Gastrocnemius medialis (tissue), 4 donors: Measurements from ENCODE around the gene KRT17. TPM values are rescaled to one million over a fixed set of nuclear protein-coding genes. Genes with fewer than 3 reads are reported as not detected.
"Not testable (repeated sequence)": the region's sequence is repeated elsewhere in the genome, so short reads cannot be mapped to it uniquely, and the experiment has no call there.

Source experiments
- ATAC-seq, 2 donors: fragments of 150-250 bp; one replicate each; pipeline ENCODE4 v1.9.1; 2016
- DNase-seq, 2 donors: peaks; one replicate each; pipeline ENCODE4 v3.0.0-alpha.2; 2019
- H3K27ac ChIP-seq, 4 donors: fragments of 200-600 bp; sonication (generic); 1 replicate in 1 of 4; 2 replicates in 3 of 4; pipeline ENCODE4 v1.5.1; 2016 to 2018; ENCODE audit warnings: mild to moderate bottlenecking in 2 of 4, moderate library complexity in 1 of 4
- H3K27me3 ChIP-seq, 3 donors: fragments of 200-600 bp; sonication (generic) in 2 of 3; 1 replicate in 1 of 3; 2 replicates in 2 of 3; pipeline versions ENCODE4 v1.5.1 to v1.6.0; 2016 to 2019; ENCODE audit warnings: mild to moderate bottlenecking in 1 of 3, moderate library complexity in 1 of 3
- H3K36me3 ChIP-seq, 2 donors: fragments of 200-600 bp; sonication (generic) in 1 of 2; one replicate each; pipeline ENCODE4 v1.5.1; 2017 to 2018
- H3K4me1 ChIP-seq, 2 donors: fragments of 200-600 bp; sonication (generic) in 1 of 2; one replicate each; pipeline ENCODE4 v1.5.1; 2016 to 2017; ENCODE audit warnings: mild to moderate bottlenecking in 2 of 2
- H3K4me3 ChIP-seq, 4 donors: fragments of 200-600 bp; sonication (generic) in 3 of 4; 1 replicate in 1 of 4; 2 replicates in 3 of 4; pipeline ENCODE4 v1.5.1; 2016 to 2019; ENCODE audit warnings: mild to moderate bottlenecking in 2 of 4
- H3K9me3 ChIP-seq, 3 donors: fragments of 200-600 bp; sonication (generic) in 2 of 3; 1 replicate in 1 of 3; 2 replicates in 2 of 3; pipeline ENCODE4 v1.5.1; 2016 to 2019
- POLR2A ChIP-seq, 2 donors: fragments of 450-650 bp; IDR thresholded peaks; one replicate each; pipeline ENCODE4 v1.6.1; 2017; ENCODE audit warnings: antibody characterized with exemption in 2 of 2, mild to moderate bottlenecking in 2 of 2, moderate library complexity in 2 of 2
- in situ Hi-C, 4 donors: fragments of 200-750 bp; cut with MboI; loops; one replicate each; pipeline versions ENCODE4 v1.15.0 to v1.8.0; 2017; ENCODE audit warnings: low sequenced_read_pairs in 4 of 4
- intact Hi-C: fragments of 100-400 bp; cut with DNase I; formaldehyde crosslinking; loops from one replicate; pipeline ENCODE4 v1.15.1; 2023; ENCODE audit warnings: low total_unique reads
- total RNA-seq, 4 donors: library from RNA; depleted of rRNA; stranded (reverse); fragments of >200 nt; gene quantifications; one replicate each; pipeline versions ENCODE4 v1.1.0 to v1.2.3, GENCODE V29; 2016
- TF ChIP-seq, protein P1 (sequence below), 5 experiments: fragments of 450-650 bp in 3 of 5; fragments of 200-600 bp in 2 of 5; sonication (generic) in 2 of 5; IDR thresholded peaks in 4 of 5; conservative IDR thresholded peaks in 1 of 5; 1 replicate in 4 of 5; 2 replicates in 1 of 5; pipeline ENCODE4 v1.5.1; 2016 to 2019; ENCODE audit warnings: antibody characterized with exemption in 5 of 5, mild to moderate bottlenecking in 3 of 5, moderate library complexity in 3 of 5

KRT17 gene
- total RNA-seq, 4 donors from 2014 or later: not detected

DNA sequence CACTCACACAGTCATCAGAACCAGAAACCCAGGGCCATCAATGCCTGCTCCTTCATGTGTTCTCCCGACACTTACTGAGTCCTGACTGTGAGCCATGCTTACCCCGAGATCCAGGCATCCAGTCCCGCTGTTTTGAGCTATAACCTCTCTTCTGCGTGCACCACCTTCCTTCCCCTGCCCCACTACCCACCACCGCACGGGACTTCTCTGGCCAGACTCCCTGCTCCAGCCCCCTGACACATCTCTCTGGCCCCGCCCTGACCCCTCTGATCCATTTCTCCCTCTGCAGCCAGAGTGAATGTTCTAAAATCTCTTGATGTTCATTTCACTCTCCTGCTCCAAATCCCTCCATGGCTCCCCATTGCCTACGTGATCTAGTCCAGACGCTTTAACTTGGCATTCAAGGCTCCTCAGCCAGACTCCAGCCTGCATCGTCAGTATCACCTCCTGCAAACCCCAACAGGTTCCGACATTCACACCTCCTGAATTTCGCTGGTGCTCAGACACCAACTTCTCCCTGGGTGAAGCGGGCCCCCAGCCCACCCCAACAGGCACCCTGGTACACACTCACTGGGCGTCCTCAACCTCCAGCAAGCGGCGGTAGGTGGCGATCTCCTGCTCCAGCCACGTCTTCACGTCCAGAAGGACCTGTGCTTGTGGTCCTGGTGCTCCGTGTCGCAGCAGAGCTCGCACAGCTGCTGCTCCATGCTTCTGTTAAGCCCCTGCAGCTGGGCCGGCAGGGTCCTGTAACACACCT, 3.1 kb upstream of the KRT17 start:
- DNase-seq: no peak
- TF ChIP-seq, protein P1, sequence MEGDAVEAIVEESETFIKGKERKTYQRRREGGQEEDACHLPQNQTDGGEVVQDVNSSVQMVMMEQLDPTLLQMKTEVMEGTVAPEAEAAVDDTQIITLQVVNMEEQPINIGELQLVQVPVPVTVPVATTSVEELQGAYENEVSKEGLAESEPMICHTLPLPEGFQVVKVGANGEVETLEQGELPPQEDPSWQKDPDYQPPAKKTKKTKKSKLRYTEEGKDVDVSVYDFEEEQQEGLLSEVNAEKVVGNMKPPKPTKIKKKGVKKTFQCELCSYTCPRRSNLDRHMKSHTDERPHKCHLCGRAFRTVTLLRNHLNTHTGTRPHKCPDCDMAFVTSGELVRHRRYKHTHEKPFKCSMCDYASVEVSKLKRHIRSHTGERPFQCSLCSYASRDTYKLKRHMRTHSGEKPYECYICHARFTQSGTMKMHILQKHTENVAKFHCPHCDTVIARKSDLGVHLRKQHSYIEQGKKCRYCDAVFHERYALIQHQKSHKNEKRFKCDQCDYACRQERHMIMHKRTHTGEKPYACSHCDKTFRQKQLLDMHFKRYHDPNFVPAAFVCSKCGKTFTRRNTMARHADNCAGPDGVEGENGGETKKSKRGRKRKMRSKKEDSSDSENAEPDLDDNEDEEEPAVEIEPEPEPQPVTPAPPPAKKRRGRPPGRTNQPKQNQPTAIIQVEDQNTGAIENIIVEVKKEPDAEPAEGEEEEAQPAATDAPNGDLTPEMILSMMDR (IDR thresholded peaks at IDR 0.05 in 4 of 5, conservative IDR thresholded peaks at IDR 0.05 in 1 of 5): no peak
- no peak for TF ChIP-seq POLR2A (IDR thresholded peaks at IDR 0.05)
- Histone ChIP-seq H3K4me1 (no peaks in the 10 kb centered on the region), H3K4me3 (no peak overlapping the region), H3K27ac (no peak overlapping the region), H3K9me3 (no peaks in the 10 kb centered on the region), H3K27me3 (no peaks in the 10 kb centered on the region), H3K36me3 (no peaks in the 10 kb centered on the region)
- no peak for ATAC-seq
- in situ Hi-C loops (no loop called here), intact Hi-C loops (no loop called here)

DNA sequence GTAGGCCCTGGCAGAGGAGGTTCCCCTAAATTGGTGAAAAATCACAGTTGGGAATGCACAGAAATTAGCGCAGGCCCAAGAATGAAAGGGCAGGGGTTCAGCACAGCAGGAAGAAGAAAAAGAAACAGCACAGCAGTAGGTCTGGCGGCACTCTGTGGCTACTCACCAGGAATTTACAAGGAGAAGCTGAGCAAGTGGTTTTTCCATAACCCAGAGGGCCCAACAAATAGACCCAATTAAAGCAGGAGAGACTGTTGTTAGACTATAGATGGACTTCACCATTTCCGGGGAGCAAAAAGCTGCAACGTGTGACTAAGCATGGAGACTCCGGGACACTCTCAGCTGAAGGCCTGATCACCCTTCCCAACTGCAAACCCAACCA, 2.5 kb upstream of the KRT17 start:
- DNase-seq, H3K4me3 ChIP-seq, H3K4me1 ChIP-seq, H3K36me3 ChIP-seq, intact Hi-C loops, H3K27me3 ChIP-seq, ATAC-seq, H3K9me3 ChIP-seq, in situ Hi-C loops, H3K27ac ChIP-seq: not testable (repeated sequence)

DNA sequence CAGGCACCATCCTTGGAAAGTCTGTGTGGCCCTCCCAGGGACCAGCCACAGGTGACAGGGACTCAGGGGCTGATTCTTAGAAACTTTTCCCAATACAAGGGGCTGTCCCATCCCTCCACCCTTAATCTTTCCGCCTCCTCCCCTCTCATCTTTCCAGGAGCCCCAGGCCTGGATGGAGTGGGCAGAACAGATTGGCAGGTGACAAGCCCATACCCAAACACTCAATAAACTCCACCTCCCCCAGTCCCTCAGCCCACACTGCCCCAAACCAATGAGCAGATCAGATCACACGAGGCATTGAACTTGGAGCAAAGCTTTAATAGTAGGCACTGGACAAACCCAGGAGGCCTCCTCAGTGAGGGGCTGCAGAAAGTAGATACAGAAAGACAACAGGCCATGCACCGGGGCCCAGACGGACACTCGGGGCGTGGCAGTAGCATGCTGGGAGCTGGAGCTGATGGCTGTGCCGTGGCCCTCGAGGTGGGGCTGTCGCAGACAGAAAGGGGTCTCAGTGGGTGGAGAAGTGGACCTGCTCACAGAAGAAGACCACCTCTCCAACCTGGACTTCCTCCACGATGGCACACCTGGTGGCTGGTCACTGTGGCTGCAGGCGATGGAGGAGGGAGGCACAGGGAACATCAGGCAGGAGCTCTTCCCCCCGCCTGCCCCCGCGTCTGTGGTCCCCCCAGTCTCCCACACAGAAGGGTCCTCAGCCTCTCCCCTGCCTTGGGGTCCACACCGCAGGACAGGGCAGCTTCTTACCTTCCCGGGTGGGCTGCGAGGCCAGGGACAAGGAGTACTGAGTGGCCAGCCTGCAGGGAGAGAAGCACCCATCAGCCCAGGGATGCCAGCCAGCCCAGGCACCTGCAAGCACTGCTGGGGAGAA, 1.9 kb upstream of the KRT17 start:
- H3K4me1 ChIP-seq, H3K9me3 ChIP-seq, H3K4me3 ChIP-seq, DNase-seq, ATAC-seq, in situ Hi-C loops, H3K27me3 ChIP-seq, H3K36me3 ChIP-seq, intact Hi-C loops, H3K27ac ChIP-seq: not testable (repeated sequence)

DNA sequence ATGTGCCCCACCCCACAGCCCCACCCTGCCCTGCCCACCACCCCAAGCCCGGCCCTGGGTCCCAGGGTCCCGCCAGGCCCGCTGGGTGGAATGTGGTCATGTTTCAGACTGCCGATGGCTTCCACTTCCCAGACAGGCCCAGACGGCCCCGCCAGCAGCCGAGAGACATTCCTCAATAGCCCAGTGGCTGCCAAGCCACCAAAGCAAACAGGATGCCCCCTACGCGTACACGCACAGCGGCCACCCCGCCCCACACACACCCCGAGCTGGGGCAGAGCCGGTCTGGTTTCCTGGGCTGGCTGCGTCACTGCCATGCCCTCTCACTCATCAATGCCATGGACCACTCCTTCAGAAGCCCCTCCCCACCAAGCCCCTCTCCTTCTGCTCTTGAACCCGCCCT, 1.2 kb upstream of the KRT17 start:
- ATAC-seq (no peak), DNase-seq (no peak)
- Histone ChIP-seq H3K36me3 (no peaks in the 10 kb centered on the region), H3K4me1 (no peaks in the 10 kb centered on the region), H3K4me3 (no peak overlapping the region), H3K9me3 (no peaks in the 10 kb centered on the region), H3K27me3 (no peaks in the 10 kb centered on the region), H3K27ac (no peak overlapping the region)
- intact Hi-C loops: no loop called here
- in situ Hi-C loops: no loop called here
- no peak for TF ChIP-seq POLR2A (IDR thresholded peaks at IDR 0.05)
- TF ChIP-seq, protein P1 (IDR thresholded peaks at IDR 0.05 in 4 of 5, conservative IDR thresholded peaks at IDR 0.05 in 1 of 5): no peak

DNA sequence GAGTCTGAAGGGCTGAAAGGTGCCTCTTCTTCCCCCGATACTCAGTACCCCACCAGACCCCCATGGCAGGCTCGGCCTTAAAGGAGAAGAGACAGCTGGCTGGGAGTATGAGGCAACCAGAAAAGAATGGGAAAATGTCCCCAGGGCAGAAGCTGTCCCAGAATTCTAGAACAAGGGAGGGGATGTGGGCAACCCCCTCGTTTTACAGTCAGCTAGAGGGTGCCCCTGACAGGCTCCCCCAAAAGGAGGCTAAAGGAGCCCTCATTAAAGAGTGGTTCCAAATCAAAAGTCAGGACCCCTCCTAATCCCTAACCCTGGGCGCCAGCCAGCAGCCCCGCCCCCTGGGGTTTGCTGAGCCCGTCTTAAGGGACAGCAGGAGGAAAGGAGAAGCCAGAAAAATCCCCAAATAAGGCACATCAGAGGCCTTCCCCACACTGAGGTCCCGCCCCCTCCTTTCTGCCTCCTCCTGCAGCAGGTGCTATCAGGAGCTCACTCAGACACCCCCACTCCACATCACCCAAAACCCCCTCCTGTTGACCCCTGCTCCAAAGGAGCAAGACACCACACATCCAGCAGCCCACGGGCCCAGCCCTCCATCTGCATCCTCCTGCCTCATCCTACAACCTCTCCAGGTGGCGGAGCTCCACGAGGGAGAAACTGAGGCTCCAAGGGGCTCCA, 1.1 kb downstream of the KRT17 start:
- DNase-seq, intact Hi-C loops, in situ Hi-C loops, H3K27ac ChIP-seq, H3K4me3 ChIP-seq, H3K27me3 ChIP-seq, H3K4me1 ChIP-seq, H3K36me3 ChIP-seq, H3K9me3 ChIP-seq, ATAC-seq: not testable (repeated sequence)

DNA sequence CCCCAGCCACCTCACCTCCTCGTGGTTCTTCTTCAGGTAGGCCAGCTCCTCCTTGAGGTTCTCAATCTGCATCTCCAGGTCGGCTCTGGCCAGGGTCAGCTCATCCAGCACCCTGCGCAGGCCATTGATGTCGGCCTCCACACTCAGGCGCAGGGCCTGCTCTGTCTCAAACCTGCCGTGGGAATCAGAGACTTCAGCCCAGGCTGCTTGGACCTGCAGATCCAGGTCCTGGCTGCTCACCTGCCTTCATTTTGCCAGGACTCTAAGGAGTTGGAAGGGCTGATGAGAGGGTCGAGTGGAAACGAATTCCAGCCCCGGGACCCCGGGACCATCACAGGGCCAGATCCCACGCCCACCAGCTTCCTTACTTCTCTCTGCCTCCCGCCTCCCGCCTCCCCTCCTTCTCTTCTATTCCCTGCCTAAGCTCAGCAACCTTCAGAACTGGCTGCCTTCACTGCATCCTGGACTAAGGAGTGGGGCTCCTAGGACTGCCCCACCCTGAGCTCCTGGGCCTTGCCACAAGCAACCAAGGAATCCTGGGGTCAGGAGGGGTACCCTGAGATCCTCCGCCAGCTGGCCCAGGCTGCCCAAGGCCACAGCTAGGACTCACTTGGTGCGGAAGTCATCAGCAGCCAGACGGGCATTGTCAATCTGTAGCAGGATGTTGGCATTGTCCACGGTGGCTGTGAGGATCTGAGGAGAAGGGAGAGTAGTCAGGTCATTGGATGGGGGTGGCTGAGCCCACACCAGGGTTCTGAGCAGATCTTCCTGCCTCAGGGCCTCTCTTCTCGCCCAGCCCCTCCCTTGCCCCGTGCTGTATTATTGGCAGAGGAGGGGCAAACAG, 1.8 kb downstream of the KRT17 start:
- intact Hi-C loops, H3K4me3 ChIP-seq, H3K27ac ChIP-seq, H3K36me3 ChIP-seq, H3K4me1 ChIP-seq, H3K27me3 ChIP-seq, ATAC-seq, in situ Hi-C loops, H3K9me3 ChIP-seq, DNase-seq: not testable (repeated sequence)
